DMS153 treated with DMSO at 0.1 percent for 48 hours (cell line): ENCODE results near the gene LIPT2.
A peak's percentile ranks its signal among the peaks of the same experiment; 100 is the strongest.

ENCODE experiments used
- DNase-seq: peaks from one replicate; lab custom pipeline; 2025; ENCODE audit not compliant: unreplicated experiment; lab: John Stamatoyannopoulos, UW

LIPT2 gene

GRCh38 chr11:74466916-74467885 is 26.3 kb downstream of the LIPT2 start, which contains the start of gene KCNE3:
TSS of gene KCNE3 (minus strand) at chr11:74467549. CDS start at chr11:74457563, 9,986 bp downstream.
- no peak for DNase-seq

DNA sequence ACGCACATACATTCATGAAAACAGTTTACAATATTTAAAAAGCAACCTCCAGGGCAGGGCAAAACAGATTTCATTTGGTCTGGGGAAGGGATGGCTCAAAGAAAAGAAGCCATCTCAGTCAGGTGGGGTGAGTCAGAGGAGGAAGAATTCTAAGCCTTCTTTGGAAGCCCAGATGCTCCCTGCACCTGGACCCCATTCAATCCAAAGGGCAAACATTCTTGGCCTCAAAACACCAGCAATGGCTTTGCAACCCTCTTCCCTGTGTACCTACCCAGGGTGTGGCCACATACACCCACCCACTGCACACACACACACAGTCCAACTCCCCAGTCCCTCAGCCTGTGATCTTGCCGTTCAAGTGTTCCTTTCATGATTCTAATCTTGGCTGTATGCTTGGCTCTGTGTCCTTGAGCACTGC is 28.2 kb downstream of the LIPT2 start:
- no peak for DNase-seq

DNA sequence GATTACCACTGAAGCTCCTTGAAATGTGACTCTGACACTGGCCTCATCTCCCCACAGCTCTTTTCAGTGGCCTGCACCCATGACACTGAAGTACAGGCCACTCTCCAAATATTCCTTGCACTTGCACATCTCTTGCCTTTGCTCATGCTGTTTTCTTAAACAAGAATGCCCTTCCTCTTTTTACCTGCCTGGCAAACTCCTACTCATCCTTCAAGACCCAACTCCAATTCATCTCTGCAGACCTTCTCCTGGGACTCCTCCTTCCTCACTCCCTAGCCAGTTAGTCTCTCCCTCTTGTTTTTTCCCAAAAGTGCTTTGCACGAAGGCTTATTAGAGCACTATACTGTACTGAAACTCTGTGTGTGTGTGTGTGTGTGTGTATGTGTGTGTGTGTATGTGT is 28.8 kb downstream of the LIPT2 start:
- no peak for DNase-seq

- no peak for DNase-seq
Observed at GRCh38 chr11:74463216-74463615, 30.3 kb downstream of the LIPT2 start.

DNA sequence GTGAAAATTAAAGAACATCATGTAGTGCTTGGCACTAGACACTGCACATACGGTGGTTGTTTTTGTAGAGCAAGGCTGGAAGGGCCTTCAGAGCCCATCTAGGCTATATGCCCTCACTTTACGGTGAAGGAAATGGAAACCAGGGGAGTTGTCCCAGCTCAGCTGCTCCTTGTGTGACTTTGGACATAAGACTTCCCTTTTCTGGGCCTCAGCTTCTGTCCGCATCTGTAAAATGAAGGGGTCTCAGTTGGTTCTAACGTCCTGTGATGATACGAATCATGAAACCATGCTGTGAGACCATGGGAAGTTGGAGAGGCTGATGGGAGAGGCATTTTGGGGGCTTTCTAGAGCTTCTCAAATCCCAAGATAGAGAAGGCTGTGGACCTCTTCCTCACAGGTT is 30.9 kb downstream of the LIPT2 start:
- no peak for DNase-seq

GRCh38 chr11:74462009-74462408 is 31.5 kb downstream of the LIPT2 start:
- DNase-seq = no peak

- DNase-seq = no peak
Observed at GRCh38 chr11:74460481-74461154, 32.9 kb downstream of the LIPT2 start.

GRCh38 chr11:74460065-74460464 is 33.5 kb downstream of the LIPT2 start:
- DNase-seq = no peak

GRCh38 chr11:74459584-74459983 is 33.9 kb downstream of the LIPT2 start:
- DNase-seq = no peak

GRCh38 chr11:74457356-74457755 is 36.2 kb downstream of the LIPT2 start:
- DNase-seq = no peak

GRCh38 chr11:74453373-74453975 is 40.0 kb downstream of the LIPT2 start:
- peak; percentile 25 for DNase-seq

DNA sequence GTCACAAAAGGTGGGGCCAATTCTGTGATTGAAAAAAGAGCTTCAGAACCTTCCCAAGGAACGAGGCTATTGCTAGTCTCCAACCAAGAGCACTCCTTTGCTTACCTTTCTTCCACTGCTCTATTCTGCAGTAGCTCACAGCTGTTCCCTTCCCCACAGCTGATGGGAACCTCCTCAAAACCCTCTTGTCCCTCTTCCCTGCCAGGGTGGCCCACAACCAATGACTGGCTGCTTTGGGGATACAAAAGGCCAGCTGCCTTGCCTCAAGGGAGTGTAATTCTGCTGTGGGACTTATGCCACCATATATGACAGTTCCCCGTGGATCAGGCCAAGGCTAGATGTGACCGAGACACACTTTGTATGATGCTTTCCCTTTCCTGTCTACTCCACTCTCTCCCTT is 41.2 kb downstream of the LIPT2 start:
- no peak for DNase-seq

GRCh38 chr11:74450318-74450717 is 43.2 kb downstream of the LIPT2 start:
- DNase-seq = no peak

GRCh38 chr11:74449369-74449931 is 44.1 kb downstream of the LIPT2 start:
- DNase-seq = peak; percentile 85

DNA sequence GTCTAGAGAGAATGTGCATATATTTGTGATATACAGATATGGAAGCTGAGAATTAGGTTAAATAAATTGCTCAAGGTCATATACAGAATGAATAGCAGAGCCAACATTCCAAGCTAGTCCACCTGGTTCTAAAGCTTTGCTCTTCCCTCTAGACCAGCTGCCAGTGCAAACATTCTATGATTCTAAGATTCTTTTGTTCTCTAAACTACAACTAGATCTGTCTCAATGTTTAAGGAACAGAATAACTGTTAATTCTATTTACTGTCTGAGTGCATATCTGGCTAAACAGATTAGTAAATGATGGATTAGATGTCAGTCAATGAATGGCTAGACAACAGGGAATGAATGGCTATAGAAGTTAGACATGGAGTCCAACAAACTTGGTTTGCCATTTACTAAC is 45.8 kb downstream of the LIPT2 start:
- DNase-seq = no peak

DNA sequence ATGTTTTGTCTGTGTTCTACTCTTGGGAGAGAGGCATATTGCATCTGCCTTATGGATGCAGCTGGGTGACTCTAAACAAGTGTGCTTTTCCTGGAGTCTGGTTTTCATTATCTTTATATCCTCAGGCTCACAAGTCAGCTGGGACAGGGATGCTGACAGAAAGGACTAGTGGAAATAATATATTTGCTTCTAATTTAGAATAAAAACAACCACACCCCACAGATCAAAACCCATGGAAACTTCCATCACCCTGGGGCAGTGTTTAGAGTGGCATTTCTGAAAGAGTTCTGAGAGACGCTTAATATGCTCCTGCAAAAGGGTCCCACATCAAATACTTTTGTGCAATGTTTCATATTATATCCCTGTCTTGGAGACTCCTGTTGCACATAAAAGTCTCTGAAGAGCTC is 47.0 kb downstream of the LIPT2 start:
- no peak for DNase-seq

DNA sequence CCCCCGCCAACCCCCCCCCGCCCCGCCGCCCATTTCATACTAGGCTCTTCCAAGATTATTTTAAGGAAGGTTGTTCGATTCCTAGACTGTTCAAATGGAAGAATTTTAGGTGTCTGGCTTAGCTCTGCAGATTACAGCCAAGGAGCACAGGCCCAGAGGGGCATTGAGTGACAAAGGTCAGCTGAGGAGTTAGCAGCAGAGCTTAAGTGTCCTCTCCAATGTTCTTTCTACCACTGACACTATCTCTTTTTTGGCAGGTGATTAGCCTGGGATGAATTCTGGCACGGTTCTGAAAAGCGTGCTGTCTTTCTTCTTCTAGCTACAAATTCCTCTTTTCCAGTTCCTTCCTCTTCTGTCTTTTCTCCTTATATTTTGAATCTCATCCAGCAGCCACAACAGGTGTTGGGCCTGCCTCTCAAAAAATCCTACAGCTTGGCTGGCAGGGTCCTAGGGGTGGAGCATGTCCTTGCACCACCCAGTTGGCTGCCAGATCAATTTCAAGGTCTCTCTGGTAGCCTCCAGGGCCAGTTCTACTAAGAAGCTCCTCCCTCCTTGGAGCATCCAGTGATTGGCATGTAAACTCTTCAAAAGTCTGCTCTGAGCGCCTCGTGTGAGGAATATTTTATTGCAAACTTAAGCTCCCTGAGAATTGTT is 49.2 kb downstream of the LIPT2 start:
- DNase-seq = no peak

GRCh38 chr11:74443071-74443864 is 50.3 kb downstream of the LIPT2 start:
- DNase-seq = peak; percentile 82

GRCh38 chr11:74442636-74443035 is 50.9 kb downstream of the LIPT2 start:
- no peak for DNase-seq
